NCI-H187 treated with DMSO at 0.1 percent for 48 hours (cell line): ENCODE results near the gene HDAC4.

Source experiments
- DNase-seq: peaks from one replicate; lab custom pipeline; 2025; lab: John Stamatoyannopoulos, UW

Gene HDAC4

DNA sequence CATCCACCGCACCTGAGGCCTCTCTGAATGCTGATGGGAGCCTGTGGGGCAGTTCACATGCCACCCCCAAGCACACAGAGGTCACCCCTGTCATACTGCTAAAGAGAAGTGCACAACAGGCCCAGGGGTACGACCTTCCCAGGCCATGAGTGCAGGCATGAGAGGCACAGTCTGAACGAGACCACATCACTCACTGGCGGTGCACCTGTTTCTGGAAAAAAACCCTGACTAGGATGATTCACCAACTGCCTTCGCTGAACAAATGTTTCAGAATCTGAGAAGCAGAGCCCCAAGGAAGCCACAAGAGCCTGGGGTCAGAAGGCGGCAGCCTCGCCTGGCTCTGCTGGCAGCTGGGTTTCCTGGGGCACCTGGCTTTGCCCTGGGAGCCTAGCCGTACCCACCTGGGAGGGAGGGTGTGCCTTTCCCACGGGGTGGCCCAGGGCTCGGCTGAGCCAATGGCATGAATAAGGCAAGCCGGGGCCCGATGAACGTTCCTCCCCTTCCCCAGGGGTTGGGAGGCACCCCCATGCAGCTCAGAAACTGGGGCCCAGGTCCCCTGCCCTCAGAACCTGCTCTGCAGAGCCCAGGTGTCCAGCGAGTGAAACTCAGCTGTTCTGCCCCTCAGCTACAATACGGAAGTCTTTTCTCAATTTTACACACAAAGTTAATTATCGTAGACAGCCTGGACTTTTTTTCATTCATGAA, 73.8 kb downstream of the HDAC4 start:
- no peak for DNase-seq

DNA sequence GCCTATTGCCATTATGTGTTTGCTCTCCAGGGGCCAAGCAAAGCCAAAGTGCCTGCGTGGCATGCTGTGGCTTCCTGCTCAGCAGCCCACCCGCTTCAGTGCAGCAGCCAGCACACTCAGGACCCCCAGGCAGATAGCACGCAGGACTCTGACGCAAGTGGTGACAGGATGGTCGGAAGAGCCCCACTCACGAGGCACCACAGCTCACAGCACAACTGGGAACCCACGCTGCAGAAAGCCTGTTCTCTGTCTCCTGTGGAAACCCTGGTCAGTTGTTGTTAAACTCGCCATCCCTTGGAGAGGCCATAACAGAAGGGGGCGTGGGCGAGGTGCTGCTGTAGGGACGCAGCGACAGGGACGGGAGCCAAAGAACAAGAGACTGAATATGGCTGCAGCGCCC, 76.4 kb downstream of the HDAC4 start:
- DNase-seq: no peak

DNA sequence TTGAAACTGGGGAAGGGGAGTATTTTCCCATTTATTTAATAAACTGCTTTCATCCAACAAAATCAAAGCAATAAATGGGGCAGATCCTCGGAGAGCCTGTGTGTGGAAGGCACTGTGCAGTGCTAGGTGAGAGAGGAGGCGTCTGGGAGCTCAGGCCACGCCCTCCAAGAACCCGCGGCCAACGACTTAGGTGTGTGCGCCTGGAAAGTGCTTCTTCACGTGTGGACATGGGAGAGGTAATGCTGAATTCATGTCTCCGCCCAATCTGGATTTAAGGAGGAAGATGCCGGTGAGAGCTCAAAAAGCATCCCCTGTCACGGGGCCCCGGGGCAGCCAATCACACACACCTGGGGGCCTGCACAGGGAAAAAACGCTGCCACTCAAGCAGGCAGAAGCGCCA, 77.4 kb downstream of the HDAC4 start:
- DNase-seq: no peak

GRCh38 chr2:239322416-239323086, 78.3 kb downstream of the HDAC4 start:
- DNase-seq: no peak

- DNase-seq: no peak
These were observed 79.0 kb downstream of the HDAC4 start for GRCh38 chr2:239321596-239322415.

- no peak for DNase-seq
These were observed 81.8 kb downstream of the HDAC4 start for GRCh38 chr2:239318790-239319661.

DNA sequence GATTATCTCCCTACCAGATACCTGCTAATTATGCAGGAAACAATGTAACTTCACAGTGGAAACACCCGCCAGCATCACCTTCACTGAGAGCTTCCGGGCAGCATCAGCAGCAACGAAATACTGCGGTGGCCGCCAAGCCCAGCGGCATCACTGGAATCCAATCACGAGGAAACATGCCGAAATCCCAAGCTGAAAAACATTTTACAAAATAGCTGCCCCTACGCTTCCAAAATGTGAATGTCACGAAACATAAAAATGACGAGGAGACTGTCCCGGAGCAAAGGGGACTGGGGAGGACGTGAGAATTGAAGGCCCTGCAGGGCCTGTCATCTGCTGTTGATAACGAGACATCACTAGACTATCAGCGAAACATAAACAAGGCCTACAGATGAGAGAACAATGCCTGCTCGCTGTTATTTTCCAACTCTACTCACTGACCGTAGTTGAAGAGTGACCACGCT, 82.6 kb downstream of the HDAC4 start:
- DNase-seq: no peak

DNA sequence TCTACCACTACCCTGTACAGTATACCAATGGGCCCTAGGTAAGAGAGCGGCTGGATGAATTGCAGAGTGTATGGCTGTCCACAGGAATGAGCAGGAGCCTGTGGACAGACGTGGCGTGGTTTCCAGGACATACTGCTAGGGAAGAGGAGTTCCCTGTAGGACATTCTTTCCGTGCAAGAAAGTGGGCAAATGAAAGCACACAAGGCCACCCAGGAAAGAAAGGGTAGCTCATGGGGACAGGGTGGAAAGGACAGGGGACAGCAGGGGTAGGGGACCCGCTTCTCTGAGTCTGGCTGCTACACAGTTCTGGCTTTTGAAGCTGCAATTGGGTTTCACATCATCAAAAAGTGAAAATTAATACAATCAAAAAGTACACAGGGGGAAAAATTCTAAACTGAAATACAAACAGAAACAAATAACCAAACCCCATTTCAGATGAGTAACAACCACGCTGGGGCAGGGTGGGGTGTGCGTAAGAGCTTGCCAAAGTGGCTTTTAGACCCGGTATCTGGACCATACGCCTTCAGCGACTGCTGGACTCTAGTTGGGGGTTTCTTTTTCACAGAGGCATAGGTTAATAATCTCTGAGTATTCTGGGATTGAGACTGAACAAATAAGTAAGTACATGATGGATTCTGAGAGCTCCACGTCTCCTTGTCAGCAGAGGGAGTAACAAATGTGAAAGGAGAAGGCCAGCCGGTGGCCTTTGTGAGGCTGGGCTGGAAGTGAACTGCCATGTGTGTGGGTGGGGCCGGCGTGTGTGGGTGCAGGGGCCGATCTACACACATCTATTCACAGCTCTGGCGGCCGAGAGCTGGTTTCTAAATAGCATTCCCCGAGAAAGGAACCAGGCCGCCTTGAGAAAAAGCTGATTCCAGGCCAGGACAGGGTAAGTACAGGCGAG, 84.0 kb downstream of the HDAC4 start:
- DNase-seq: no peak

GRCh38 chr2:239315308-239315707, 85.5 kb downstream of the HDAC4 start:
- no peak for DNase-seq

- no peak for DNase-seq
These were observed 87.0 kb downstream of the HDAC4 start for GRCh38 chr2:239313776-239314175.

GRCh38 chr2:239312741-239313667, 87.8 kb downstream of the HDAC4 start:
- DNase-seq: no peak

GRCh38 chr2:239312081-239312511, 88.7 kb downstream of the HDAC4 start:
- DNase-seq: no peak

DNA sequence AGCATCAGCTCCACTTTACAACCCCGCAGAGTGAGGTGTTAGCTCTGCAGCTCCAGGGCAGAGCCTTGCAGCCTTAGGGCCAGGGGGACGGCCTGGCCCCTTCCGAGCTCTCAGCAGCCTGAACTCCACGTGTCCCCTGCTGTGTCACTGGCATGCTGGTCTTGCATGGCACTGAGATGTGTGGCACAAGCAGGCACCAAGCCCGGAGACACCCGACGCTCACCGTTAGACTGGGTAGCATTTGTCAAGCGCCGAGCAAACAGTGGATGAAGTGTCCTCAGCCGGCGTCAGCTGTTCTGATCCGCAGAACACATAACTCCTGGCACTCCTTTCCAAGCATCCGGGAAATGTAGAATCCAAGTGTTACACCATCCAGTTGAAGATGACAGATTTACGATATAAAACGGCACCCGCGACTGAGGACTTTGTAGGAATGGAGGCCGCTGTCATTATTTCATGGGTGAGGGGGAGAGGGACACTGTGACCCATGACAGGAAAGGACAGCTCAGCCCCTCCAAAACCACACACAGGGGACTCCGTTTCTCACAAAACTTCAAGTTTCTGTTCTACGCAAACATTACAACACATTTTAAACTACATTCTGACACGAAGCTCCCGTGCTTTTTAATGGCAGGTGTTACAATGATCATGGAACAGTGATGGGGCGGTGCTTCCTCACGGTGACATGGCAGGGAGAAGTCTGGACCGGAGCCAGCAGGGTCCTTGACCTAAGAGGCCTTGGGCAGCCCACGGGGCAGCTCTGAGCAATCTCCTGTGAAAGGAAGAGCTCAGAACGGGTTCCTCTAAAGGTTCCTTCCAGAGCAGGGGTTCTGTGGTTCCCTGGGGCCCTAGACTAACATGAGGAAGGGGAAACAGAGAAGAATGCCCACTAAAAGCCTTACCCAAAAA, 89.4 kb downstream of the HDAC4 start:
- no peak for DNase-seq

- no peak for DNase-seq
These were observed 90.3 kb downstream of the HDAC4 start for GRCh38 chr2:239310401-239311061.

DNA sequence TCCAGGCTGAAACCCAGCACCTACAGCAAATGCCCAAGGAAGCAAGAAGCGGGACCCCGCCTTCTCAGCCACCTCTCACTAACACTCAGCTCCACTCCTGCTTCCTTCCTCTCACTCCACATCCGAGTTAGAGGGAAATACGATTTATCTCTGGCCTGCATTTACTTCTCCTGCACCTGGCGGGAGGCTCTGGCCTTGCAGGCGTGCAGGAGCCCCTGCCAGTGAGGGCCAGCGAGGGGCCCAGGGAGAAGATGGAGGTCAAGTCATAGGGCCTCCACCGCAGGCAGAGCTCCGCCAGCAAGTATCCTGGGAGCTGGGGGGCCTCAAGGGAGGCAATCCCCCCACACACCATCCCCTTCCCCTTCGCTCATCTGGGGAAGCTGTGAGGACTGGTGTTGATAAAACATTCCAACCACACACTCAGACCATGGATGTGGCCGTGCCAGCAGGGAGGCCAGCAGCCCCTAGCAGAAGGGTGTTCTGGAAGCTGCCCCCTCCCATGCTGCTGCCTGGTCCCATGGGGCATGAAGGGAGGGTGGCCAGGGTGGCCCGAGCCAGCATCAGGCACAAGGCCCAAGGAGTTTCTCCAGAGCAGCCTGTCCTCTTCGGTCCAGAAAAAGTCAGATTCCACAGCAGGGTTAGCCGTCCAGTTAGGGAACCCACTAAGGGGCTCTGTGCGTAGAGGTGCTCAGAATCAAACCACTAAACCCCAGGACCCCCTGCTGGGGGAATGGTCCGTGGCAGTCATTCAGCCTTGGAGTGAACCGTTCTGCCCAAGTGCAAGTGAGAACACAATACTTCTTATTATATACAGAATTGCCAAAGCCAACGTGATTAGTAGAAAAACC, 91.2 kb downstream of the HDAC4 start:
- DNase-seq: no peak

DNA sequence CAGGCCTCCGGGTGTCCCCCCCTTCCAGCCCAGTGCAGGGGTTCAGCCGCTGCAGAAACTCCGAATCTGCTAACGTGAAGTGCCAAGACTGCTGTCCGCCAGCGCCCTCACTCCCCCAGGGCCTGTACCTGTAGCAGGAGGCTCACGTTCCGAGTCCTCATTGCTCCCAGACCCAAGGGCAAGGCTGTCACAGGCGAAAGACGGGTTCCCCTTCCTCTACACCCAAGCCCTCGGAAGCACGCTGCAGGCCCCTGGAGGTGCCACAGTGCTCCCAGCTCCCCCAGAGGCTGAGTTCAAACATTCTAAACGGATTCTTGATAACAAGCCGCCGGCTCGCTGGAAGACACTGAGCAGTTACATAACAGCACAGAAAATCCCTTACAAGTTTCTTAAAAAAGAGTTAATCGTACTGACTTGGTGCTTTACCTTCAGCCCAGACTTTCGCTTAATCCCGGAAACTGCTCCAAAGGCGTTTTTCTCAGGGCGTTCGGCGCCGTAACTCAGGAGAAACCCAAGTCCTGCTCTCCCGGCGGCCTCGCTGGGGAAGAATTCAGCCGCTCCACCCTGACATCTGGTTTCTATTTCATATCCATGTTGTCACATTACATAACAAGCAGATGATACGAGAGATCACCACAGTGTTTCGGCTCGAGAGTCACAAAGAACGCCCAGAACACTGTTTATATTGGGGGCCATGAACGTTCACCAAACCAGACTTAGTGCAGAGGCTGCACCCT, 92.0 kb downstream of the HDAC4 start:
- DNase-seq: no peak
